GM23338 (cell line): ENCODE measurements around the gene MAPK9. TPM values are rescaled to one million over a fixed set of nuclear protein-coding genes. Genes with fewer than 3 reads are reported as not detected.

Experiments used
- ATAC-seq: fragments of 200-7000 bp; cut with Tn5 transposase; 3 replicates; pipeline ENCODE4 v1.9.1; 2020
- DNase-seq: peaks from one replicate; pipeline ENCODE4 v3.0.0-alpha.2; 2015; ENCODE audit warnings: low spot score
- H2AFZ ChIP-seq: fragments of 200-600 bp; sonication (generic); 2 replicates; pipeline ENCODE4 v1.8.0; 2016; ENCODE audit warnings: antibody characterized with exemption, mild to moderate bottlenecking, moderate library complexity
- H3F3A ChIP-seq: fragments of 200-600 bp; sonication (generic); replicated peaks from 2 replicates; pipeline ENCODE4 v1.8.0; 2017; ENCODE audit warnings: antibody characterized with exemption, mixed run types, low read depth
- H3K27ac ChIP-seq: fragments of 200-600 bp; sonication (generic); 2 replicates; pipeline ENCODE4 v1.6.1; 2016; ENCODE audit warnings: low read depth
- H3K27me3 ChIP-seq: fragments of 200-600 bp; sonication (generic); 2 replicates; pipeline ENCODE4 v1.8.0; 2016; ENCODE audit warnings: mild to moderate bottlenecking, mixed run types, moderate library complexity; ENCODE audit not compliant: insufficient read depth
- H3K36me3 ChIP-seq: fragments of 200-600 bp; sonication (generic); 2 replicates; pipeline ENCODE4 v1.8.0; 2016; ENCODE audit warnings: mild to moderate bottlenecking; ENCODE audit not compliant: insufficient read depth
- H3K4me1 ChIP-seq: fragments of 200-600 bp; sonication (generic); 2 replicates; pipeline ENCODE4 v1.8.0; 2016; ENCODE audit warnings: mild to moderate bottlenecking, moderate library complexity; ENCODE audit not compliant: insufficient read depth
- H3K4me2 ChIP-seq: fragments of 200-600 bp; sonication (generic); 2 replicates; pipeline ENCODE4 v1.7.1; 2017; ENCODE audit warnings: mixed run types
- H3K4me3 ChIP-seq: fragments of 200-600 bp; sonication (generic); 2 replicates; pipeline ENCODE4 v1.6.1; 2016; ENCODE audit warnings: mixed run types
- H3K79me2 ChIP-seq: fragments of 200-600 bp; sonication (generic); replicated peaks from 2 replicates; pipeline ENCODE4 v1.8.0; 2017; ENCODE audit warnings: mild to moderate bottlenecking; ENCODE audit not compliant: insufficient read depth
- H3K9me2 ChIP-seq: fragments of 200-600 bp; sonication (generic); 2 replicates; pipeline ENCODE4 v1.8.0; 2017; ENCODE audit not compliant: insufficient read depth
- H4K20me1 ChIP-seq: fragments of 200-600 bp; sonication (generic); replicated peaks from 2 replicates; pipeline ENCODE4 v1.8.0; 2017; ENCODE audit warnings: mild to moderate bottlenecking; ENCODE audit not compliant: insufficient read depth
- H3K27ac Mint-ChIP-seq: 2 replicates; pipeline ENCODE4 v1.8.0; 2020; ENCODE audit warnings: inconsistent platforms, mild to moderate bottlenecking, moderate library complexity, mixed read lengths
- H3K27me3 Mint-ChIP-seq: 3 replicates; pipeline ENCODE4 v1.8.0; 2022; ENCODE audit warnings: low read depth, mild to moderate bottlenecking, moderate library complexity, mixed read lengths, inconsistent platforms; ENCODE audit not compliant: insufficient read depth, poor library complexity
- H3K36me3 Mint-ChIP-seq: 3 replicates; pipeline ENCODE4 v1.8.0; 2021; ENCODE audit warnings: low read depth, mild to moderate bottlenecking, inconsistent platforms, moderate library complexity, mixed read lengths
- H3K4me1 Mint-ChIP-seq: 3 replicates; pipeline ENCODE4 v1.8.0; 2020; ENCODE audit warnings: mild to moderate bottlenecking, inconsistent platforms, mixed read lengths
- H3K4me3 Mint-ChIP-seq: 3 replicates; pipeline ENCODE4 v1.8.0; 2021; ENCODE audit warnings: moderate library complexity, mild to moderate bottlenecking, inconsistent platforms, mixed read lengths
- H3K9me3 Mint-ChIP-seq: 3 replicates; pipeline ENCODE4 v1.8.0; 2020; ENCODE audit warnings: moderate library complexity, mild to moderate bottlenecking, inconsistent platforms, mixed read lengths
- CREB1 ChIP-seq: fragments of 250-450 bp; sonication (Bioruptor Pico); IDR thresholded peaks from 2 replicates; pipeline ENCODE4 v1.5.0; 2020; ENCODE audit warnings: low read depth, mild to moderate bottlenecking, moderate library complexity
- CTCF ChIP-seq, 2 experiments: fragments of 200-600 bp in 1 of 2; sonication (generic) in 1 of 2; conservative IDR thresholded peaks; 2 replicates each; pipeline versions ENCODE4 v1.5.1 to v1.6.1; 2016 to 2017; ENCODE audit warnings: antibody characterized with exemption in 2 of 2, low read depth in 2 of 2, mild to moderate bottlenecking in 2 of 2, moderate library complexity in 1 of 2
- EZH2 ChIP-seq: fragments of 200-600 bp; sonication (generic); IDR thresholded peaks from one replicate; pipeline ENCODE4 v1.8.0; 2017; ENCODE audit warnings: antibody characterized with exemption, mild to moderate bottlenecking, low read depth; ENCODE audit not compliant: unreplicated experiment
- EZH2phosphoT487 ChIP-seq: fragments of 200-600 bp; sonication (generic); IDR thresholded peaks from one replicate; pipeline ENCODE4 v1.8.1; 2018; ENCODE audit warnings: antibody characterized with exemption; ENCODE audit not compliant: unreplicated experiment
- JUNB ChIP-seq: IDR thresholded peaks from one replicate; pipeline ENCODE4 v1.6.1; 2016; ENCODE audit warnings: antibody characterized with exemption; ENCODE audit not compliant: unreplicated experiment
- NANOG ChIP-seq: IDR thresholded peaks from 2 replicates; pipeline ENCODE4 v1.6.1; 2016; ENCODE audit warnings: antibody characterized with exemption, borderline replicate concordance
- POLR2AphosphoS5 ChIP-seq: IDR thresholded peaks from 2 replicates; pipeline ENCODE4 v1.6.1; 2016; ENCODE audit warnings: antibody characterized with exemption, low read depth
- REST ChIP-seq: IDR thresholded peaks from one replicate; pipeline ENCODE4 v1.6.1; 2018; ENCODE audit warnings: antibody characterized with exemption; ENCODE audit not compliant: unreplicated experiment
- STAT1 ChIP-seq: IDR thresholded peaks from one replicate; pipeline ENCODE4 v1.6.1; 2016; ENCODE audit warnings: antibody characterized with exemption; ENCODE audit not compliant: unreplicated experiment
- ZNF114 ChIP-seq: fragments of 250-450 bp; sonication (Bioruptor Pico); IDR thresholded peaks from 2 replicates; pipeline ENCODE4 v1.5.0; 2020; ENCODE audit warnings: mild to moderate bottlenecking, moderate library complexity
- ZNF331 ChIP-seq: fragments of 250-450 bp; sonication (Bioruptor Pico); IDR thresholded peaks from 2 replicates; pipeline ENCODE4 v1.5.0; 2020; ENCODE audit warnings: low read depth, mild to moderate bottlenecking, moderate library complexity
- ZNF462 ChIP-seq: fragments of 250-450 bp; sonication (Bioruptor Pico); IDR thresholded peaks from 2 replicates; pipeline ENCODE4 v1.5.0; 2020; ENCODE audit warnings: mild to moderate bottlenecking, moderate library complexity
- polyA plus RNA-seq: library from polyadenylated mRNA; unstranded; fragments of >200 nt; fragmentation: Nextera tagmentation; extraction: Ambion mirVana; gene quantifications from 2 replicates; pipeline ENCODE4 v1.2.1, GENCODE V29; 2016
- total RNA-seq: library from RNA; depleted of rRNA; stranded (reverse); fragments of >200 nt; shearing (Covaris generic); gene quantifications from 2 replicates; pipeline ENCODE4 v1.2.3, GENCODE V29; 2014
- TF ChIP-seq, protein P1 (sequence below): IDR thresholded peaks from 2 replicates; pipeline ENCODE4 v1.6.1; 2016; ENCODE audit warnings: antibody characterized with exemption

MAPK9 gene
- total and polyA plus RNA-seq, 2 experiments from 2014 or later, result 16.8 to 37.0 TPM

DNA sequence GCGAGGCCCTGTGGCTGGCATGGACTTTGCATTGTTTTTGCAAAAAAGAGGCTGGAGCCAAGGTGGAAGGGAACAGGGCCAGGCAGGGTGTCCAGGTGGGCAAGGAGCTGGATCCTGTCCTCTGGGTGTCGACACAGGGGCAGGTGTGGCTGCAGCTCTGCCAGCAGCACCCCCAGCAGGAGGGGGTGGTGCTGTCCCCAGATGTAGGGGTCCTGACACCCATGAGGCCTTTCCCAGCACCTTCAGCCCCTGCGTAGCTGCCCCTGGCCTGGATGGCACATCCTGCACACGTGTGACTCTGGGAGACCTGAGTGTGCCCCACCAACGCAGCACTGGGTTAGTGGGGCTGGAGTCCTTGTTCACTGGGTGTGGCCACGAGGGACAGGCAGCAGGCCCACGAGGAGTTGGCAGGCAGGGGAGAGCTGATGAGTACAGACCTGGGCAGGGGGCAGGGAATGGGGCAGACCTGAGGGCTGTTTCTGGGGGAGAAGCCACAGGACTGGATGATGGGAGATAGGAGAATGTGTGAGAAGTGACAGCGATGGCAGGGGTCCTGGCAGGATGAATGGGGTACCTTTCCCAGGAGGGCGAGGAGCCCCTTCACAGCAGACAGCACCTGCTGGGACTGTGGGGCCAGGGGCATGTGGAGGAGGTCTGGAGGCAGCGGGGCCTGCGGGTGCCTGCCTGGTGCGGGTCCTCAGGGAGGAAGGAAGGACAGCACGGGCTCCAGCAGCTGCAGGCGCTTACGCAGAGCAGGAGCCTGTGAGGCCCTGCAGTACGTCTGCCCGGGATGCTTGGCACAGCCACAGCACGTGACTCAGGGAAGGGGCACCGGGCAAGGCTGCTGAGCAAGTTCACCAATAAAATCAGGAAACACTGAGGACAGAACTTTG, 79.3 kb downstream of the MAPK9 start:
- Histone ChIP-seq H3K4me3 (no peak overlapping the region), H3K9me2 (no peaks in the 10 kb centered on the region), H3F3A (0 out of 2 replicates have a peak, but pooled peaks cover 13% of the 10 kb centered on the region), H2AFZ (no peak overlapping the region), H4K20me1 (no peaks in the 10 kb centered on the region), H3K27me3 (peaks cover 23% of the 10 kb centered on the region), H3K79me2 (no peaks in the 10 kb centered on the region), H3K36me3 (no peaks in the 10 kb centered on the region), H3K27ac (no peak overlapping the region), H3K4me1 (no peaks in the 10 kb centered on the region), H3K4me2 (no peak overlapping the region)
- Mint-ChIP-seq H3K9me3 (peaks cover 4% of the 10 kb centered on the region), H3K27me3 (peaks cover 23% of the 10 kb centered on the region), H3K36me3 (no peaks in the 10 kb centered on the region; the same call in 2 of the 3 replicates), H3K27ac (no peak overlapping the region), H3K4me1 (peaks cover 8% of the 10 kb centered on the region; the same call in 2 of the 3 replicates), H3K4me3 (no peak overlapping the region)
- no peak for ATAC-seq
- DNase-seq, result no peak
- TF ChIP-seq NANOG, result no peak
- no peak for TF ChIP-seq REST
- no peak for TF ChIP-seq STAT1
- no peak for TF ChIP-seq EZH2
- no peak for TF ChIP-seq ZNF331 (CRISPR knock-in tag)
- no peak for TF ChIP-seq POLR2AphosphoS5
- TF ChIP-seq JUNB, result no peak
- no peak for TF ChIP-seq EZH2phosphoT487
- TF ChIP-seq ZNF462 (CRISPR knock-in tag), result no peak
- TF ChIP-seq, protein P1, sequence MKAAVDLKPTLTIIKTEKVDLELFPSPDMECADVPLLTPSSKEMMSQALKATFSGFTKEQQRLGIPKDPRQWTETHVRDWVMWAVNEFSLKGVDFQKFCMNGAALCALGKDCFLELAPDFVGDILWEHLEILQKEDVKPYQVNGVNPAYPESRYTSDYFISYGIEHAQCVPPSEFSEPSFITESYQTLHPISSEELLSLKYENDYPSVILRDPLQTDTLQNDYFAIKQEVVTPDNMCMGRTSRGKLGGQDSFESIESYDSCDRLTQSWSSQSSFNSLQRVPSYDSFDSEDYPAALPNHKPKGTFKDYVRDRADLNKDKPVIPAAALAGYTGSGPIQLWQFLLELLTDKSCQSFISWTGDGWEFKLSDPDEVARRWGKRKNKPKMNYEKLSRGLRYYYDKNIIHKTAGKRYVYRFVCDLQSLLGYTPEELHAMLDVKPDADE, result no peak
- no peak for TF ChIP-seq CTCF (conservative IDR thresholded peaks at IDR 0.05; ENCODE audit: low read depth in 2 of 2)
- no peak for TF ChIP-seq CREB1 (CRISPR knock-in tag)
- no peak for TF ChIP-seq ZNF114
